ENCODE measurements around the gene ATXN2L. TPM values are rescaled to one million over a fixed set of nuclear protein-coding genes. Genes with fewer than 3 reads are reported as not detected.

Gene ATXN2L
- total and polyA plus RNA-seq, 2 of the 13 experiments (the other 11 are each of a cell fraction or from before 2014, with no cell fraction given): 40.8 to 55.1 TPM

DNA sequence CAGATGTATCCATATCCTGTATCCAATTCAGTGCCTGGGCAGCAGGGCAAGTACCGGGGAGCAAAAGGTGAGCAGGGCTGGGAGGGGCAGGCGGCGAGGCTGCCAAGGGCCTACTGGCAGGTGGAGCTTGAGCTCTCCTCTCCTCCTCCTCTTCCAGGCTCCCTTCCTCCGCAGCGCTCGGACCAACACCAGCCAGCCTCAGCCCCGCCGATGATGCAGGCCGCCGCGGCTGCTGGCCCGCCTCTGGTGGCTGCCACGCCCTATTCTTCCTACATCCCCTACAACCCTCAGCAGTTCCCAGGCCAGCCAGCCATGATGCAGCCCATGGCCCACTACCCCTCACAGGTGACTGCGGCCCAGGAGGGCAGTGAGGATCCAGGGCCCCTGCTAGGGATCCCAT lies 11.6 kb downstream of the ATXN2L start (continued):
- TF ChIP-seq RXRB (CRISPR knock-in tag; IDR thresholded peaks at IDR 0.05; ENCODE audit: borderline replicate concordance): no peak
- TF ChIP-seq ZNF569 (CRISPR knock-in tag; IDR thresholded peaks at IDR 0.05; ENCODE audit: borderline replicate concordance): no peak

DNA sequence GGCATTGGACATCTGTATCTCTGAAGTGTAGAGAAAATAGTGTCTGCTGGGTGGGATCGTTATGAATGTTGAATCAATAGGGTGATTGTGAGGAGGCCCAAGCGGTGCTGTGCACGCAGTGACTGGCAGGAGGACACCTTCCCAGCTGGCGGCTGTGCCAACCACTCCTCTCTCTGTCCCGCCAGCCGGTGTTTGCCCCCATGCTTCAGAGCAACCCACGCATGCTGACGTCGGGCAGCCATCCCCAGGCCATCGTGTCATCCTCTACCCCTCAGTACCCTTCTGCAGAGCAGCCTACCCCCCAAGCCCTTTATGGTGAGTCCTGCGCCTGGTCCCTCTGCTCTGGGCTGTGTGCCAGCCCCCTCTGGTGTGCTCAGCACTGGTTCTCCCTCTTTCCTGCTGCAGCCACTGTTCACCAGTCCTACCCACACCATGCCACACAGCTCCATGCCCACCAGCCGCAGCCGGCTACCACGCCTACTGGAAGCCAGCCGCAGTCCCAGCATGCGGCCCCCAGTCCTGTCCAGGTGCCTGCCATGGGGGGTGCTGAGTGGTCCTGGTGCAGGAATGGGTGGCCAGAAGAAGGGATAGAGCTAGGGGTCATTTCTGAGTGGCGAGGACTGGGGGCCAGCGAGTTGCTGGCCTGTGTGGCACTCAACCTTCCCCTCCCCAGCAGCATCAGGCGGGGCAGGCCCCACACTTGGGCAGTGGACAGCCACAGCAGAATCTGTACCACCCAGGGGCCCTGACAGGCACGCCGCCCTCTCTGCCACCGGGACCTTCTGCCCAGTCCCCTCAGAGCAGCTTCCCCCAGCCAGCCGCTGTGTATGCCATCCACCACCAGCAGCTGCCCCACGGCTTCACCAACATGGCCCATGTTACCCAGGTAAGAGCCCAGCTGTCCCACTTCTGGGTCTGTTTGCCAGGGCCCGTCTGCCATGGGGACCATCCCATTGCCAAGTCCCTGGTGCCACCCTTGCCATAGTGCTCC lies 12.4 kb downstream of the ATXN2L start:
- H3K9me3 ChIP-seq (ENCODE audit: low read length): no peaks in the 10 kb centered on the region
- intact Hi-C loops (cut with micrococcal nuclease; ENCODE audit: unreplicated experiment) (no loop called here), in situ Hi-C loops (cut with HindIII; ENCODE audit: extremely low pct_ligation_motif_present, low pct_unique_long_range_greater_than_20kb) (no loop called here)
- BruUV-seq (replicated peaks): no TSS peak
- POLR2A ChIA-PET: interaction anchor here (6.8 kb wide), 1 partner anchor 12 kb away, joined by 51 read pairs; the partner anchor contains the start of gene ATXN2L
- H3K4me1 ChIP-seq (ENCODE audit: insufficient read depth, low read length): peaks cover 27% of the 10 kb centered on the region
- H3K79me2 ChIP-seq (ENCODE audit: insufficient read depth, low read length): peaks cover 3% of the 10 kb centered on the region
- 98% methylated on average over 24 of the region's 25 CpGs for WGBS (ENCODE audit: low lambda C conversion rate)
- H3K27ac ChIP-seq (ENCODE audit: extremely low read length, insufficient read depth, low read length): no peak overlapping the region
- H3K27me3 ChIP-seq (ENCODE audit: control insufficient read depth in 1 of 2, insufficient read depth in 2 of 2, low read length in 2 of 2): no peaks in the 10 kb centered on the region
- CTCF ChIA-PET (ENCODE audit: low intra/inter-chr PET ratio, low total read pairs): no interaction called here
- TF ChIP-seq ARNT2 (CRISPR knock-in tag; IDR thresholded peaks at IDR 0.05; ENCODE audit: low read depth) (0 out of 2 replicates have a peak, but pooled peaks have one; percentile 23), HNRNPL (IDR thresholded peaks at IDR 0.05; ENCODE audit: low read depth, low read length) (peak; percentile 36; the same call in 1 of the 2 replicates), POLR2A (IDR thresholded peaks at IDR 0.05; ENCODE audit: insufficient read depth in 1 of 2, low read depth in 2 of 2, low read length in 2 of 2) (peak in 1 of 2 experiments; percentile 33; a peak in 1 of 4 replicates), ZNF720 (CRISPR knock-in tag; IDR thresholded peaks at IDR 0.05) (no peak), NONO (IDR thresholded peaks at IDR 0.05) (no peak), NONO (CRISPR knock-in tag; conservative IDR thresholded peaks at IDR 0.05) (0 out of 2 replicates have a peak, but pooled peaks have one; percentile 19), RBFOX2 (IDR thresholded peaks at IDR 0.05; ENCODE audit: low read depth, low read length) (peak; percentile 77), SPEN (CRISPR knock-in tag; IDR thresholded peaks at IDR 0.05; ENCODE audit: low read depth) (no peak), AGO2 (optimal IDR thresholded peaks at IDR 0.05; ENCODE audit: low read depth, low read length) (peak; percentile 77), KLF15 (CRISPR knock-in tag; IDR thresholded peaks at IDR 0.05; ENCODE audit: borderline replicate concordance) (no peak)
- TF ChIP-seq, protein P1, sequence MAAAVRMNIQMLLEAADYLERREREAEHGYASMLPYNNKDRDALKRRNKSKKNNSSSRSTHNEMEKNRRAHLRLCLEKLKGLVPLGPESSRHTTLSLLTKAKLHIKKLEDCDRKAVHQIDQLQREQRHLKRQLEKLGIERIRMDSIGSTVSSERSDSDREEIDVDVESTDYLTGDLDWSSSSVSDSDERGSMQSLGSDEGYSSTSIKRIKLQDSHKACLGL (CRISPR knock-in tag; IDR thresholded peaks at IDR 0.05): 0 out of 2 replicates have a peak, but pooled peaks have one; percentile 9
- peaks cover 14% of the 10 kb centered on the region; the same call in 1 of the 2 replicates for H4K20me1 ChIP-seq (ENCODE audit: insufficient read depth, low read length)
- H3K9ac ChIP-seq (ENCODE audit: insufficient read depth, low read depth, low read length): no peak overlapping the region
- FAIRE-seq (no peak), DNase-seq (ENCODE audit: low spot score) (no peak), ATAC-seq (peak; percentile 5)
- no peak overlapping the region for H2AFZ ChIP-seq (ENCODE audit: low read length)
- no peak overlapping the region for H3K4me2 ChIP-seq (ENCODE audit: low read depth, low read length)
- H3K4me3 ChIP-seq (replicated peaks in 1 of 3; ENCODE audit: insufficient read depth in 1 of 3, low read depth in 2 of 3, low read length in 3 of 3): no peak overlapping the region
- peaks cover 57 to 78% of the 10 kb centered on the region in 2 experiments for H3K36me3 ChIP-seq (replicated peaks in 1 of 2; ENCODE audit: control insufficient read depth in 1 of 2, insufficient read depth in 2 of 2, low read length in 2 of 2)
